Thoracic aorta (tissue), 2 donors: ENCODE measurements around the gene TSPAN2. TPM values are rescaled to one million over a fixed set of nuclear protein-coding genes. Genes with fewer than 3 reads are reported as not detected.
"Not testable (repeated sequence)": the region's sequence is repeated elsewhere in the genome, so short reads cannot be mapped to it uniquely, and the experiment has no call there.

Experiments
- ATAC-seq: fragments of 150-250 bp; one replicate; pipeline ENCODE4 v1.8.0; 2017; ENCODE audit warnings: low read depth; ENCODE audit not compliant: insufficient number of reproducible peaks, low FRiP score
- DNase-seq: peaks from one replicate; pipeline ENCODE4 v3.0.0-alpha.2; 2020; ENCODE audit warnings: low spot score
- H3K27ac ChIP-seq, 2 donors: fragments of 200-600 bp; sonication (generic); 1 replicate in 1 of 2; 2 replicates in 1 of 2; pipeline ENCODE4 v1.5.1; 2016; ENCODE audit warnings: mild to moderate bottlenecking in 2 of 2, moderate library complexity in 2 of 2
- H3K27me3 ChIP-seq: fragments of 200-600 bp; sonication (generic); replicated peaks from 2 replicates; pipeline ENCODE4 v1.6.0; 2016; ENCODE audit warnings: mild to moderate bottlenecking; ENCODE audit not compliant: insufficient read depth
- H3K36me3 ChIP-seq: fragments of 200-600 bp; sonication (generic); one replicate; pipeline ENCODE4 v1.5.1; 2016
- H3K4me1 ChIP-seq, 2 donors: fragments of 200-600 bp; sonication (generic); 1 replicate in 1 of 2; 2 replicates in 1 of 2; pipeline versions ENCODE4 v1.5.1 to v1.6.0; 2016; ENCODE audit warnings: low read depth in 2 of 2, mild to moderate bottlenecking in 1 of 2; ENCODE audit not compliant: control insufficient read depth in 1 of 2
- H3K4me3 ChIP-seq: fragments of 200-600 bp; sonication (generic); 2 replicates; pipeline ENCODE4 v1.5.1; 2016; ENCODE audit warnings: mild to moderate bottlenecking
- H3K9me3 ChIP-seq: fragments of 200-600 bp; sonication (generic); 2 replicates; pipeline ENCODE4 v1.5.1; 2016
- CTCF ChIP-seq: fragments of 200-600 bp; sonication (generic); IDR thresholded peaks from one replicate; pipeline ENCODE4 v1.5.1; 2019; ENCODE audit warnings: antibody characterized with exemption
- total RNA-seq, 2 donors: library from RNA; depleted of rRNA; stranded (reverse); fragments of >200 nt; gene quantifications; one replicate each; pipeline versions ENCODE4 v1.1.0 to v1.2.3, GENCODE V29; 2016

Gene TSPAN2
- total RNA-seq, 2 donors from 2014 or later: 26.2 to 34.3 TPM

GRCh38 chr1:115031595-115031994, 57.7 kb downstream of the TSPAN2 start:
- H3K9me3 ChIP-seq: no peaks in the 10 kb centered on the region
- no peak for ATAC-seq
- no peak overlapping the region for H3K27ac ChIP-seq
- peaks cover 0 to 2% of the 10 kb centered on the region in 2 donors for H3K4me1 ChIP-seq
- H3K27me3 ChIP-seq: no peaks in the 10 kb centered on the region
- no peak for TF ChIP-seq CTCF
- H3K36me3 ChIP-seq: no peaks in the 10 kb centered on the region
- no peak overlapping the region for H3K4me3 ChIP-seq
- DNase-seq: no peak

- TF ChIP-seq CTCF: no peak
- Histone ChIP-seq H3K4me1 (no peaks in the 10 kb centered on the region), H3K27ac (no peak within 1 kb of the TSS), H3K27me3 (no peaks in the 10 kb centered on the region), H3K9me3 (no peaks in the 10 kb centered on the region), H3K36me3 (no peaks in the 10 kb centered on the region), H3K4me3 (no peak within 1 kb of the TSS)
- ATAC-seq: no peak
- no peak for DNase-seq
Observed at GRCh38 chr1:115029526-115029925, 59.8 kb downstream of the TSPAN2 start, which contains the start of gene TSHB. Gene TSHB, plus strand, starts transcription at chr1:115029826. Its CDS starts 3,537 bp downstream, at chr1:115033363.

DNA sequence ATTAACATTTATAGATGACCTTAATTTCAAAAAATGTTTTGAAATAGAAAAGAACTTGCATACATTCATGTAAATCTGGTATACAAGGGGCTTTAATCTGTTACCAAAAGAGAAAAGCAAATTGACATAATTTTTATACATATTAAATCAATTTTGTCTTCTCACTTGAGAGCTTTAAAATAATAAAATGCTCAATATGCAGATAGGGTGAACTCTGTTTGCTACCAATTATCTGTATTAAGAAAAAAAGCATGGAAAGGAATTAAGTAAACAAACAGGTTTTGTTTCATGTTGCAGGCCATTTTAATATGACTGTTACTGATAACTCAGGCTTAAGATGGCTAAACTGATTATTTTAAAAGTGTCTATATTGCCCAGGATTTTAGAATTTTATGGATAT, 65.7 kb downstream of the TSPAN2 start:
- no peaks in the 10 kb centered on the region for H3K9me3 ChIP-seq
- H3K27ac ChIP-seq: no peak overlapping the region
- no peaks in the 10 kb centered on the region for H3K4me1 ChIP-seq
- no peaks in the 10 kb centered on the region for H3K36me3 ChIP-seq
- DNase-seq: no peak
- no peaks in the 10 kb centered on the region for H3K27me3 ChIP-seq
- ATAC-seq: no peak
- TF ChIP-seq CTCF: no peak
- H3K4me3 ChIP-seq: no peak overlapping the region

DNA sequence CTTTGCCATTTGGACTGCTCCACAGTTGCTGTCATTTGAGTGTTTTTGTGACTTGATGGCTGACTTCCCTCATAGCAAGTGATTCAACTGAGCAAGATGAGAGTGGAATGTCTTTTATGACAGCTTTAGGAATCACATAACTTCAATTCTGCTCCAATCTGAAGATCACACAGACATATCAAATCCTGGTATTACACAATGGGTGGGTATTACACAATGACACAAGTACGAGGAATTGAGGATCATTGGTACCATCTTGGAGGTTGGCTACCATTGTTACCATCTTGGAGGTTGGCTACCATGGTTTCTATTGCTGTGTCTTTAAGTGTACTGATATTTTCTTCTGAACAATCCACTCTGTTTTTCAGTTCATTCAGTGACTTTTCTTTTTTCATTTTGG, 68.2 kb downstream of the TSPAN2 start:
- no peak for DNase-seq
- no peaks in the 10 kb centered on the region for H3K4me1 ChIP-seq
- no peaks in the 10 kb centered on the region for H3K36me3 ChIP-seq
- no peak for TF ChIP-seq CTCF
- no peak for ATAC-seq
- H3K9me3 ChIP-seq: no peaks in the 10 kb centered on the region
- H3K4me3 ChIP-seq: no peak overlapping the region
- no peaks in the 10 kb centered on the region for H3K27me3 ChIP-seq
- no peak overlapping the region for H3K27ac ChIP-seq

DNA sequence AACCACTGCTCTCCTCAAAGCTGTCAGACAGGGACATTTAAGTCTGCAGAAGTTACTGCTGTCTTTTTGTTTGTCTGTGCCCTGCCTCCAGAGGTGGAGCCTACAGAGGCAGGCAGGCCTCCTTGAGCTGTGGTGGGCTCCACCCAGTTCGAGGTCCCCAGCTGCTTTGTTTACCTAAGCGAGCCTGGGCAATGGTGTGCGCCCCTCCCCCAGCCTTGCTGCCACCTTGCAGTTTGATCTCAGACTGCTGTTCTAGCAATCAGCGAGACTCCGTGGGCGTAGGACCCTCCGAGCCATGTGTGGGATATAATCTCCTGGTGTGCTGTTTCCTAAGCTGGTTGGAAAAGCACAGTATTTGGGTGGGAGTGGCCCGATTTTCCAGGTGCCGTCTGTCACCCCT, 69.8 kb downstream of the TSPAN2 start:
- ATAC-seq, H3K4me1 ChIP-seq, H3K27ac ChIP-seq, H3K4me3 ChIP-seq, H3K27me3 ChIP-seq, H3K9me3 ChIP-seq, DNase-seq, H3K36me3 ChIP-seq: not testable (repeated sequence)

GRCh38 chr1:115013792-115014191, 75.5 kb downstream of the TSPAN2 start:
- H3K4me3 ChIP-seq: no peak overlapping the region
- no peaks in the 10 kb centered on the region for H3K4me1 ChIP-seq
- TF ChIP-seq CTCF: no peak
- H3K27ac ChIP-seq: no peak overlapping the region
- H3K36me3 ChIP-seq: no peaks in the 10 kb centered on the region
- H3K27me3 ChIP-seq: no peaks in the 10 kb centered on the region
- H3K9me3 ChIP-seq: no peaks in the 10 kb centered on the region
- no peak for ATAC-seq
- no peak for DNase-seq
